Motor neuron (in vitro differentiated cells): ENCODE data around the gene FILIP1. TPM values are rescaled to one million over a fixed set of nuclear protein-coding genes. Genes with fewer than 3 reads are reported as not detected.
A peak's percentile ranks its signal among the peaks of the same experiment; 100 is the strongest.

ENCODE experiments used
- ATAC-seq, 8 experiments: fragments of 200-7000 bp; cut with Tn5 transposase; replicated peaks in 6 of 8; 2 replicates each; pipeline ENCODE4 v1.8.0; 2021; ENCODE audit warnings: mild to moderate bottlenecking in 8 of 8, moderate library complexity in 8 of 8
- H3K27ac ChIP-seq, 2 donors: fragments of 250-450 bp; sonication (Bioruptor Pico); 2 replicates each; pipeline ENCODE4 v1.9.0; 2021; ENCODE audit warnings: antibody characterized with exemption in 2 of 2, mild to moderate bottlenecking in 2 of 2, moderate library complexity in 1 of 2
- H3K4me1 ChIP-seq, 2 donors: fragments of 250-450 bp; sonication (Bioruptor Pico); replicated peaks in 1 of 2; 2 replicates each; pipeline ENCODE4 v1.6.1; 2021; ENCODE audit warnings: antibody characterized with exemption in 2 of 2, mild to moderate bottlenecking in 2 of 2, moderate library complexity in 1 of 2
- H3K4me3 ChIP-seq, 5 donors: fragments of 250-450 bp; sonication (Bioruptor Pico); 2 replicates each; pipeline ENCODE4 v1.9.0; 2021; ENCODE audit warnings: antibody characterized with exemption in 5 of 5, mild to moderate bottlenecking in 5 of 5, moderate library complexity in 4 of 5
- WGBS, 10 experiments: fragments of 450-650 bp; shearing (Covaris generic); methylation state at CpG; one replicate each; pipeline ENCODE4 v1.0.0; 2022; 5-methylcytosine and 5-hydroxymethylcytosine counted together
- in situ Hi-C, 9 experiments: fragments of 400-800 bp; cut with MboI; loops; one replicate each; pipeline ENCODE4 v1.15.0; 2021; ENCODE audit warnings: low sequenced_read_pairs in 9 of 9, low pct_unique_long_range_greater_than_20kb in 2 of 9; ENCODE audit not compliant: unreplicated experiment in 9 of 9
- total RNA-seq, 8 experiments: library from RNA; unstranded; fragments of 300-600 nt; gene quantifications; 2 replicates each; pipeline versions ENCODE4 v1.2.3 to v1.2.4, GENCODE V29; 2022

FILIP1 gene
- total RNA-seq, 8 experiments from 2014 or later = 0.27 to 10.8 (median 4.3) TPM

DNA sequence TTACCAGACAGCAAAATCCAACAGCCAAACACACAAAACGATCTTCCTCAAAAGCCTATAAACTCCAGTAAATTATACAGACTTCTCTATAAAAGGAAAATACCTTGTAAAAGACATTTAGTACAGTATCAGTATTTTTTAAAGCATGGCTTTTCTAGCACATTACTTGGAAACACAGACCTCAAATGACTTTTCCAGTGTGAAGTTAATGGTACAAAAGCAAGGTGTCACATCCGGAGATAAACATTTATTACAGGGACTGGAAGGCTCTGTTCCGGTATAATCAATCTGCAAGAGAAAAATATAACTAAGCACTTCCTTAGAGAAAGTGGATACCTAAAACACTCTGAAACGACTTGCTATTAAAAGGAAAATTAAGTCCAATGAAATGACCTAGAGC lies 226.1 kb downstream of the FILIP1 start:
- no peak for ATAC-seq
- Histone ChIP-seq H3K27ac (no peak overlapping the region), H3K4me3 (no peak overlapping the region), H3K4me1 (peaks cover 5 to 6% of the 10 kb centered on the region in 2 donors)
- 23 to 86% (median 63%) methylated on average over 2 to 4 of the region's 4 CpGs for WGBS, 10 experiments
- in situ Hi-C loops = no loop called here

DNA sequence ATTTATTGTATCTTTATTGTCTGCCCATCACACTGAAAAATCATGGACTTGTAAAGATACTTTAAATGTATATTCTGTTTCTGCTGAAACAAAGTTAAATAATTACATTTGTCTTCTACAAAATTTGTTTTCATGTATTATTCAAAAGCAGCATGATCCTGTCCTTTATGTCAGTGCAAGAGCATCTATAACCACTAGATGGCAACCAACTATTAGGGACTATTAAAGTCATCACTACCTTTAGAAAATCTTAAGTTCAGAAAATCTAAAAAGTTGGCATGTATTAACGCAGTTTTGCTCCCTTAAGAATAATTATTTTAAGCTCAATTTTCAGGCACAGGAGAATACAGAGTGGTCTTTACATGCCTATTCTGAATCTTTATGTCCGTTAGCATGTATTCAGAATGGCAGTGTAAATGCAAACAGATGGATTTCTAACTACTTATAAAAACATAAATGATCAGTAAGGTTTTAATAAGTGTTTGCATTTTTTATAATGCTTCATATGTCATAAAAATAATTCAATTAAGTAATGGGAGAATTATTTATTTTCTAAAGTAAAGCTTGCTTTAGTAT lies 226.8 kb downstream of the FILIP1 start:
- WGBS, 10 experiments = 0 to 100% (median 67%) methylated on average over 1 to 2 of the region's 2 CpGs; no CpG with 5 or more reads in 1 of the 10 experiments
- in situ Hi-C loops = no loop called here
- ATAC-seq = peak in 5 of 8 experiments; percentile 42 to 69 (median 65)
- H3K4me3 ChIP-seq = no peak overlapping the region
- peaks cover 5 to 6% of the 10 kb centered on the region in 2 donors for H3K4me1 ChIP-seq
- H3K27ac ChIP-seq = no peak overlapping the region

DNA sequence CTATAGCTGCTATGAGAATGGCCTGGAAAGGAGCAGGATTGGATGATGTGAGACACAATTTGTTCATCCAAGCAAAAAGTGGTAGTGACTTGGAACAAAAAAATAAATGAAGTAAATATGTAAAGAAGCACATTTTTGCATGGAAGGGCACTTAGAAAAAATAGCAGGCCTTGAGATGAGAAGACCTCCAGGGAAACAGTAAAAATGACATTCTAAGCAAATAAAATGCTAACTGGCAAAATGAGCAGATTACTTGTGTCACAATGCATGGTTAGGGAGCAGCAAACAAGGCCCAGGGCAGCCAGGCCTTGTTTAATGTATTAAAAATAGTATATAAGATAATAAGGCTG lies 230.2 kb downstream of the FILIP1 start:
- Histone ChIP-seq H3K4me1 (peaks cover 3% of the 10 kb centered on the region in 2 donors), H3K27ac (no peak overlapping the region), H3K4me3 (no peak overlapping the region)
- in situ Hi-C loops = no loop called here
- peak in 1 of 8 experiments; percentile 34 for ATAC-seq

DNA sequence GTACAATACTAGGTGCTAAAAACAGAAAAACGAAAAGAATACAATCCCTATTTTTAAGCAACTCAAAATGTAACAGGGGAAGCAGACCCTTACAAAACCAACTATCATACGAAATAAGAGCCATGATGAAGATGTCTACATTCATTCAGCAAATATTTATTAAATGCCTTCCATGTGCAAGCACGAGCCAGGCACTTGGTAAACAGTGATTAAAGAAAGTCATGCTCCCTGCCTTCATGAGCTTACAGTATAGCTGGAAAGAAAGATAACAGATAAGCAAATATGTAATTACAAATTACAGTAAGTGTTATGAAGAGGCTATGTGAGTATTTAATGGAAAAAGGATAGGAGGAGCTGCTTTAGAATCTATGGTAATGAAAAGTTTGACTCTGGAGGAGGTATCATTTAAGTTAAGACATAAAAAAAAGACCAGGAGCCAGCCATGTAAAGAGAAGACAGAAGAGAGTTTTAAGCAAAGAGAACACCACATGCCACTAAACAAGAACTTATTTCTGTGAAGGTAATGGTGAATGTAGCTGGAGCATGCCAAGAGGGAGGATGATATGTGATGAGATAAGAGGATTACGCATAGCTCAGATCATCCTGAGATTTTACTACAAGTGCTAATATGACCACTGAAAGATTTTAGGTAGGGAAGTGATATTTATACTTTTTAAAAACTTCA lies 230.7 kb downstream of the FILIP1 start:
- Histone ChIP-seq H3K4me1 (no peaks in the 10 kb centered on the region), H3K27ac (no peak overlapping the region), H3K4me3 (no peak overlapping the region)
- WGBS, 10 experiments = 69 to 100% (median 95%) methylated on average over 2 to 4 of the region's 4 CpGs
- ATAC-seq = peak in 1 of 8 experiments; percentile 65
- in situ Hi-C loops = no loop called here

DNA sequence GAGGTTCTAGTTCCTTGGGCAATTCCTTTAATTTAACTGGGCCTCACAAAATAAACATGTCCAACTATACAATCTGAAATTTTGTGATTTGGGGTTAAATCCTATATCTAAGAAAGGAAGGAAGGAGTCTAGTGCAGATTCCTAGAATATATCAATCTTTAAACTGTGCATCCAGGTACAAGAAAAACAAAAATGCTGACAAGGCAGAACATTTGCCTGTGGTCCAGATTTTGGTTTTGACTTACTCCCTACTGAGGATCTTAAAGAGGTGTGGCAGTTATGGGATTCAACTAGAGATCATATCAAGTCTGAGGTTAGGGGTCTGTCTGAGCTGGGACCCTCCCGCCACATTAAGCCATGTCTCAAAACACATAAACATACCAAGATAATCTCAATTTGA lies 232.3 kb downstream of the FILIP1 start:
- in situ Hi-C loops = no loop called here
- no peak overlapping the region for H3K4me3 ChIP-seq
- 80 to 100% (median 100%) methylated on average over 1 of the region's 1 CpG; no CpG with 5 or more reads in 2 of the 10 experiments for WGBS, 10 experiments
- no peak for ATAC-seq
- no peaks in the 10 kb centered on the region for H3K4me1 ChIP-seq
- H3K27ac ChIP-seq = no peak overlapping the region

DNA sequence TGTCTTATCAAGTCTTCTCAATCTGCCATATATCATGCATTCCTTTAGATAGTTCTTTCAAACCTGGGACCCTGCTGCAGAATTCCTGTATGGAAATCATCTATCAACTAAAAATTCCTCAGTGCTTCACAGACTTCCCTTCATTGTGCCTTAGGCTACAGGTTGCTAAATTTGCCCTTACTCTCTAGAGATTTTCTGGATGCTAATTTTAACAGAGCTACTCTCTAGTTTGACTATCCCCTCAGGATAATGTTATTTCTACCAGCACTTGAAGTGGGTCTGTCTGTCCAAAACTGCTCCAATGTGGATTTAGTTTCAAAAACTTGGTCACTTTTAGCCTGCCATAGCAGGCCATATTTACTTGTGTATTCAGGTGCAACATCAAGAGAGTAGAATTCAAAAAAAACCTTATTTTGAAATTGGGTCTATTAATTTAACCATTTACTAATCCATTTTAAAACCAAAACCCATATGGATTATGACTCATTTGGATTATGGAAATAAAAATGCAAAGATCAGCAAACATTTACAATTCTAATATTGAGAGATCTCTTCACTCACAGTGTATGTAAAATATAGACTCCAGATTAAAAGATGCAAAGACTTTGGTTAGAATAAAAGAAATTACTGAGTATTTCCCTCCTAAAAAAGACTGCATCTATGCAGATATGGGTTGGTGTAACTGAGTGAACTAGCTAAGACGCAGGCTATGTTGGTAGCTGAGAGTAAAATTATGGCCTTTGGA lies 236.1 kb downstream of the FILIP1 start:
- ATAC-seq = peak in 3 of 8 experiments; percentile 46 to 83 (median 52)
- Histone ChIP-seq H3K4me3 (no peak overlapping the region), H3K27ac (no peak overlapping the region), H3K4me1 (no peaks in the 10 kb centered on the region)
- in situ Hi-C loops = no loop called here
- 17 to 100% (median 90%) methylated on average over 1 of the region's 1 CpG; no CpG with 5 or more reads in 4 of the 10 experiments for WGBS, 10 experiments

DNA sequence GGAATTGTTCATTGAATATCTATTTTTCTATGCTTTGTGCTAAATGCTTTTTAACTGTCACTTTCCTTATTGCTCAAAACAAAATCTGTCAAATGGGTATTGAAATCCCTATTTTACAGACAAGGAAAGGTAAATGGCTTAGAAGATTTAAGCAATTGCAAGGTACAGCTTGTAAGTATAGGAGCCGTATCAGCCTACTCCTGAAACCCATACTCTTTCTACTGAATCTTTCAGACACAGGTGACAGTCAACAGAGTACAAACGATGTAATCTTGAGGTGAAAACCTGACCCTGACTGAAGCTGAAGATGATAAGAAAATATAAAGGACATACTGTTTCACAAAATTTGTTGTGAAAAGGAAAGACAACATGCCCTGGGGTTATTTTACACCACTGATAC lies 243.0 kb downstream of the FILIP1 start:
- Histone ChIP-seq H3K4me3 (no peak overlapping the region), H3K4me1 (no peaks in the 10 kb centered on the region), H3K27ac (no peak overlapping the region)
- whole genome bisulfite sequencing, 10 experiments = 86 to 100% (median 94%) methylated on average over 1 to 2 of the region's 2 CpGs
- in situ Hi-C loops = no loop called here
- ATAC-seq = no peak

DNA sequence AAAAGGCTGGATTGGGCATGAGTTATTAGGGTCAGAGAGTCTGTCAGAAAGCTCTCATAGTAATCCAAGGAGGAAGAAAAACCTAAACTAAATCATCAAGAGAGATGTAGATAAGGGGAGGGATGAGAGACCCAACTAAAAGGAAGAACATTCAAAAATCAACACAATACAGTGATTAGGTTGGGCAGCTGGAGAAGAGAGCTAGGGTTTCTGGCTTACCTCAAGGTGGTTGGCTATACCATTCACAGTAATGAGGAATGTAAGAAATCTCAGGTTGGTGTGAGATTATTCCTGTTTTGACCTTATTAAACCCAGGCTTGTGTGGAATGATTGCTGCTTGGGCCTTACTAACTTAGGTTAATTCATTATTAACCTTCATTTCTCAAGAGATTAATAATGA lies 243.8 kb downstream of the FILIP1 start:
- no peak overlapping the region for H3K27ac ChIP-seq
- H3K4me3 ChIP-seq = no peak overlapping the region
- no peak for ATAC-seq
- H3K4me1 ChIP-seq = peaks cover 0 to under 1% of the 10 kb centered on the region in 2 donors
- in situ Hi-C loops = no loop called here

DNA sequence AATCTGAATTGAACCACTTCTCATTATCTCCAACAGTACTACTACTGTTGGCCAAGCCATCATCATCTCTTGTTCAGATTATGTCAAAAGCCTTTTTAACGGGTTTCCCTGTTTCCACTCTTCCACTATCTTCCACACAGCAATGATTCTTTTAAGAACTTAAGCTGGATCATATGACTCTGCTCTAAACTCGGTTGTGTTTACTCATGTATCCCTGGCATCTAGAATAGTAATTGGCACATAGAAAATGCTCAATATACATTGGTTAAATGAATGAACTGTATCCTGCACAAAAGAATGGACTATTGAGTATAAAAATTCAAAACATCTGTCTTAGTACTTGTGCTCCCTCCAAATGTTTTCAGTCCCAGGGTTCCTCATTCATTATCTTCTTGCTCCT lies 247.2 kb downstream of the FILIP1 start:
- Histone ChIP-seq H3K27ac (no peak overlapping the region), H3K4me3 (no peak overlapping the region), H3K4me1 (peaks cover 11 to 19% of the 10 kb centered on the region in 2 donors)
- in situ Hi-C loops = no loop called here
- WGBS, 10 experiments = 0 to 100% (median 66%) methylated on average over 1 to 2 of the region's 2 CpGs
- ATAC-seq = no peak

DNA sequence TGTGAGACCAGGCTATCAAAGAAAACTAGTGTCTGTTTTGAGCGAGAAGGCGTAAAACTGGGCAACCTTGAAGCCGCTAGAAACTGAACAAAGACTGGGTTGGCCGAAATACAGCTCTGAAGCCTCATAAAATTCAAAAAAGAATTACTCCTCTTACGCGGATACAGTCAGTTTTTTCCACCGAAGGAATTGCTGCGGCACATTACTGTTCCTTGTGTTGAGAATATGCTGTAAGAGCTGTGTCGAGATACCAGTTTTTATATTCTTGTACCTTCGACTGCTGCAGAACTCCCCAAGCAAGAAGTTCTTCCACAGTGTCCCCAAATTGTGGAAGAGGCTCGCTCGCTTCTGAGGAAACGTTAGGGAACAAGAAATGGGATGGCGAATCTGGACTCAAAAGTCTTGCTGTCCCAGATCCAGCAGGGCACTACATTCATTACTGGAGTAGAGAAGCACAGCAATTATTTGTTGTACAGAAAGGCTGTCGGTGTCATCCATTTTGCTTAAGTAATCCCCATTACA lies 249.5 kb downstream of the FILIP1 start:
- WGBS, 10 experiments = 0 to 90% (median 37%) methylated on average over 2 to 15 of the region's 15 CpGs
- Histone ChIP-seq H3K4me3 (peak overlapping the region; percentile 66 to 93 (median 83)), H3K4me1 (peaks cover 11 to 19% of the 10 kb centered on the region in 2 donors), H3K27ac (peak overlapping the region; percentile 91 to 92)
- peak in 2 of 8 experiments; percentile 19 to 47 for ATAC-seq
- in situ Hi-C loops = no loop called here

DNA sequence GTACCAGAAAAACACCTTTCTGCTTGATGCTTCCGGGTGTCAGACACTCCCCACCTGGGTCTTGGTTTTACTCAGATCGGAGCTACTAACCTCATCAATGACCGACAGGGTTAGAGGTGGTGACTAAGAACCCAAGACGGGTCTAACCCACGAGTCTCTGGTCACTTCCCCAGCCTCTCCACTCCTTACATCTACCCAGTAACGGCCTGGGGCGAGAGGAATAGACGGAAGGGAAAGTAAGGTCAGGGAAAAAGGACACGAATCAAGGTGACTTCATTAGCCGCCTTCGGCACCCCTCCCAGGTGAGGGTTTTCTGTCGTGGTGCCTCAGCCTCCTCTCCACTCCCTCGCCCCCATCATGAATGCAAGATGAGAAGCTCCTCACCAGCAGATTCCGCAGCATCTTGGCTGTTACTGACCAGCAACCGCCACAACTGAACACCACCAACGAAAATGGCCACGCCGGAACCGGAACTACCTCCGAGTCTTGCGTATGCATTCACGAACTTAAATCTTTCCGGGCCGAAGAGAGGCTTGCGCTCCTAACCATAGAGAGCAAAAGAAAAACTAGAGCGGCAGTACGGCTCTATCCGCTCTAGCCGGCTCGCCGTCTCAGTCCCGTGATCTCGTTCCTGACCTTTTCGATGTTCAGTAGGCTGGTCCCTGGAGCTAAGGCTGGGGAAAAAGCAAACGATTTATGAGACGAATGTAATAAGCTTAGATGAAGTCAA lies 250.1 kb downstream of the FILIP1 start, which contains the start of gene COX7A2:
TSS of gene COX7A2 (minus strand) at position 469 of the 730 bp plus-strand sequence. CDS start at position 402, 67 bp downstream.
- WGBS, 10 experiments = 0 to 1% (median 0%) methylated on average over 1 to 28 of the region's 36 CpGs; no CpG with 5 or more reads in 1 of the 10 experiments
- H3K27ac ChIP-seq = peak within 1 kb of the TSS; percentile 91 to 92
- H3K4me3 ChIP-seq = peak within 1 kb of the TSS; percentile 66 to 93 (median 83)
- ATAC-seq = peak; percentile 93 to 98 (median 97)
- in situ Hi-C loops = no loop called here
- peaks cover 11 to 19% of the 10 kb centered on the region in 2 donors for H3K4me1 ChIP-seq
